GM12878 (cell line): ENCODE results near the gene RERE. TPM values are rescaled to one million over a fixed set of nuclear protein-coding genes. Genes with fewer than 3 reads are reported as not detected.

Experiments
- ATAC-seq: fragments of 200-7000 bp; cut with Tn5 transposase; 3 replicates; pipeline ENCODE4 v1.9.1; 2020; ENCODE audit warnings: mild to moderate bottlenecking, moderate library complexity
- BruUV-seq: library from RNA; stranded (reverse); fragments of 400-500 nt; replicated peaks from 2 replicates; lab custom pipeline; 2021; lab: Mats Ljungman, UMichigan
- CTCF ChIA-PET: fragments of 300-600 bp; sonication (Branson Sonifier 250); formaldehyde crosslinking; extraction: SDS; loops from one replicate; lab custom pipeline; 2021; ENCODE audit warnings: inconsistent platforms; lab: Yijun Ruan, JAX
- POLR2A ChIA-PET: fragments of 350-600 bp; formaldehyde crosslinking; extraction: SDS; loops from one replicate; lab custom pipeline; 2021; ENCODE audit warnings: inconsistent platforms; lab: Charles Lee
- RAD21 ChIA-PET: fragments of 300-600 bp; sonication (Branson Sonifier 250); formaldehyde crosslinking; loops from one replicate; lab custom pipeline; 2023; ENCODE audit warnings: antibody characterized with exemption; ENCODE audit not compliant: unreplicated experiment; lab: Charles Lee
- SMC1A ChIA-PET: fragments of 300-600 bp; sonication (Branson Sonifier 250); formaldehyde crosslinking; loops from one replicate; lab custom pipeline; 2023; ENCODE audit not compliant: unreplicated experiment, uncharacterized antibody; lab: Charles Lee
- DNase-seq: peaks from one replicate; pipeline ENCODE4 v3.0.0-alpha.2; 2011; ENCODE audit warnings: low read depth, low spot score
- FAIRE-seq: peaks from 3 replicates; lab custom pipeline; 2011; peaks lifted over from hg19 to GRCh38; lab: Jason Lieb, UNC
- H2AFZ ChIP-seq: 2 replicates; pipeline ENCODE4 v1.6.0; 2011; ENCODE audit warnings: low read depth, low read length, control low read depth; ENCODE audit not compliant: control insufficient read depth
- H3K27ac ChIP-seq: 2 replicates; pipeline ENCODE4 v1.5.1; 2011; ENCODE audit warnings: control low read depth; ENCODE audit not compliant: control insufficient read depth, insufficient read depth
- H3K27me3 ChIP-seq, 2 experiments: replicated peaks in 1 of 2; 2 replicates each; pipeline versions ENCODE4 v1.6.0 to v1.6.1; 2011; ENCODE audit warnings: low read length in 1 of 2; ENCODE audit not compliant: control insufficient read depth in 2 of 2, insufficient read depth in 2 of 2
- H3K36me3 ChIP-seq, 2 experiments: 2 replicates each; pipeline ENCODE4 v1.5.1; 2011; ENCODE audit warnings: low read length in 1 of 2; ENCODE audit not compliant: control insufficient read depth in 2 of 2, insufficient read depth in 2 of 2
- H3K4me1 ChIP-seq: 2 replicates; pipeline ENCODE4 v1.6.1; 2011; ENCODE audit warnings: mild to moderate bottlenecking, low read length, moderate library complexity, mixed read lengths; ENCODE audit not compliant: control insufficient read depth, insufficient read depth
- H3K4me2 ChIP-seq: 2 replicates; pipeline ENCODE4 v1.6.0; 2011; ENCODE audit warnings: control low read depth; ENCODE audit not compliant: control insufficient read depth, insufficient read depth
- H3K4me3 ChIP-seq: fragments of 200-600 bp; sonication (generic); 2 replicates; pipeline ENCODE4 v1.5.1; 2016
- H3K79me2 ChIP-seq: 2 replicates; pipeline ENCODE4 v1.6.0; 2011; ENCODE audit warnings: low read length; ENCODE audit not compliant: control insufficient read depth, insufficient read depth
- H3K9ac ChIP-seq: 2 replicates; pipeline ENCODE4 v1.8.0; 2011; ENCODE audit warnings: low read length, control low read depth, mixed read lengths; ENCODE audit not compliant: control insufficient read depth, insufficient read depth
- H3K9me3 ChIP-seq: replicated peaks from 3 replicates; pipeline ENCODE4 v1.5.1; 2011; ENCODE audit warnings: mild to moderate bottlenecking, low read length; ENCODE audit not compliant: control insufficient read depth, insufficient read depth
- H4K20me1 ChIP-seq: 2 replicates; pipeline ENCODE4 v1.6.0; 2011; ENCODE audit not compliant: control insufficient read depth, insufficient read depth
- CREB1 ChIP-seq: IDR thresholded peaks from 2 replicates; pipeline ENCODE4 v1.6.1; 2012; ENCODE audit warnings: low read depth, mild to moderate bottlenecking, inconsistent platforms
- HDAC2 ChIP-seq: fragments of 200-600 bp; sonication (generic); IDR thresholded peaks from 2 replicates; pipeline ENCODE4 v1.6.1; 2017
- SPI1 ChIP-seq: IDR thresholded peaks from 2 replicates; pipeline ENCODE4 v1.6.1; 2011; ENCODE audit warnings: low read depth, mild to moderate bottlenecking, low read length, moderate library complexity, borderline replicate concordance; ENCODE audit not compliant: insufficient read depth
- TCF7 ChIP-seq: IDR thresholded peaks from 2 replicates; pipeline ENCODE4 v1.6.1; 2014; ENCODE audit warnings: antibody characterized with exemption, borderline replicate concordance
- ZBTB11 ChIP-seq: fragments of 450-650 bp; formaldehyde crosslinking; IDR thresholded peaks from 2 replicates; pipeline ENCODE4 v1.5.0; 2022; ENCODE audit warnings: mild to moderate bottlenecking, missing genetic modification characterization
- ZBTB33 ChIP-seq: fragments of 450-650 bp; IDR thresholded peaks from 2 replicates; pipeline ENCODE4 v1.6.1; 2017; ENCODE audit warnings: mild to moderate bottlenecking
- ZNF217 ChIP-seq: fragments of 450-650 bp; IDR thresholded peaks from 2 replicates; pipeline ENCODE4 v1.6.1; 2017; ENCODE audit warnings: antibody characterized with exemption, mild to moderate bottlenecking
- ZNF384 ChIP-seq: IDR thresholded peaks from 2 replicates; pipeline ENCODE4 v1.6.1; 2012; ENCODE audit warnings: low read depth, mild to moderate bottlenecking, low read length, improper control_type of control experiment, borderline replicate concordance
- WGBS: methylation state at CpG from one replicate; pipeline ENCODE4 v1.1.6; 2016; ENCODE audit warnings: low lambda C conversion rate; ENCODE audit not compliant: insufficient replicate concordance, insufficient coverage; ENCODE audit errors: missing lambda C conversion rate; 5-methylcytosine and 5-hydroxymethylcytosine counted together
- in situ Hi-C: fragments of 300-500 bp; cut with MboI; formaldehyde crosslinking; loops from 9 replicates; pipeline ENCODE4 v1.14.3; 2018; ENCODE audit warnings: mixed read lengths
- intact Hi-C: fragments of 100-400 bp; cut with micrococcal nuclease; formaldehyde crosslinking; loops from one replicate; pipeline ENCODE4 v1.14.2; 2022; ENCODE audit not compliant: unreplicated experiment
- polyA plus RNA-seq, 11 experiments: library from polyadenylated mRNA; depleted of rRNA in 4 of 11; unstranded in 6 of 11; stranded (reverse) in 5 of 11; fragments of >200 nt; fragmentation: Nextera tagmentation in 4 of 11; fragmentation: Illumina TruSeq in 1 of 11; extraction: Ambion mirVana in 4 of 11; extraction: Trizol in 1 of 11; gene quantifications; 1 replicate in 1 of 11; 2 replicates in 10 of 11; pipeline versions ENCODE4 v1.2.1 to v1.2.3, GENCODE V29; 2011 to 2016; ENCODE audit warnings: inconsistent platforms in 2 of 11, missing spikeins in 2 of 11, low read depth in 1 of 11
- total RNA-seq, 4 experiments: library from RNA; depleted of rRNA in 3 of 4; stranded (reverse); fragments of >200 nt in 3 of 4; fragmentation: Illumina TruSeq in 1 of 4; extraction: Trizol in 1 of 4; gene quantifications; 2 replicates each; pipeline versions ENCODE4 v1.2.1 to v1.2.3, GENCODE V29; 2013 to 2021

RERE gene
- total and polyA plus RNA-seq, 10 of the 15 experiments (the other 5 are each of a cell fraction or from before 2014, with no cell fraction given) = 5.2 to 60.5 (median 20.2) TPM

DNA sequence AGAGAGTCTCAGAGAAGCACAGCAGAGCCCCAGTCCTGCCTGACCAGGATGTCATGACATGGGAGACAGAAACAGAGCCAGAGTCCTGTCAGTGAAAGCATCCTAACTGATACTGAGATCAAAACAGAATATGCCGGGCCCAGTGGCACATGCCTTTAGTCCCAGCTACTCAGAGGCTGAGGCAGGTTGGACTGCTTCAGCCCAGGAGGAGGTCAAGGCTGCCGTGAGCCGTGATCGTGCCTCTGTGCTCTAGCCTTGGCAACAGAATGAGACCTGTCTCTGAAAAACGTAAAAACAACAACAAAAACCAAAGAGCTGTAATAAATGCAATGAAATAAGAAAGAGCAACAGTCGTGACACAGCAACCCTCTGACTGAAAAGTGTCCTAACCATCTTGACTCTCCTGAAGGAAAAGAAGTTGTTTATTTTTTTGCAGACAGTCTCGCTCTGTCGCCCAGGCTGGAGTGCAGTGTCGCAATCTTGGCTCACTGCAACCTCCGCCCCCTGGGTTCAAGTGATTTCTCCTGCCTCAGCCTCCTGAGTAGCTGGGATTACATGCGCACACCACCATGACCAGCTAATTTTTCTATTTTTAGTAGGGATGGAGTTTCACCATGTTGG is 310.3 kb downstream of the RERE start (continued):
- TF ChIP-seq CREB1 = no peak

- Histone ChIP-seq H3K9me3 (no peaks in the 10 kb centered on the region), H3K27ac (no peak overlapping the region), H2AFZ (no peak overlapping the region), H3K79me2 (peaks cover 2% of the 10 kb centered on the region), H3K4me1 (peaks cover 15% of the 10 kb centered on the region), H3K4me2 (no peak overlapping the region), H3K36me3 (peaks cover 0 to 3% of the 10 kb centered on the region in 2 experiments; a peak in 1 of 4 replicates), H4K20me1 (no peaks in the 10 kb centered on the region), H3K27me3 (no peaks in the 10 kb centered on the region), H3K4me3 (no peak overlapping the region), H3K9ac (no peak overlapping the region)
- POLR2A ChIA-PET = interaction anchor here (0.6 kb wide), 1 partner anchor 312 kb away, joined by 3 read pairs; no protein-coding TSS in a partner anchor
- ATAC-seq (no peak), FAIRE-seq (no peak), DNase-seq (no peak)
- no peak for TF ChIP-seq ZNF217
- TF ChIP-seq ZBTB33 = no peak
- no peak for TF ChIP-seq HDAC2
- no peak for TF ChIP-seq SPI1
- TF ChIP-seq ZBTB11 = no peak
- TF ChIP-seq ZNF384 = no peak
- TF ChIP-seq TCF7 = no peak
- in situ Hi-C loops (no loop called here), intact Hi-C loops (no loop called here)
- SMC1A ChIA-PET = interaction anchor here (1.1 to 1.4 kb wide), 2 partner anchors 10 to 27 kb away, joined by 4 read pairs; no protein-coding TSS in a partner anchor
- CTCF ChIA-PET = interaction anchor here (1.4 kb wide), 1 partner anchor 14 kb away, joined by 3 read pairs; no protein-coding TSS in a partner anchor
- WGBS = 95% methylated on average over 1 of the region's 1 CpG
- RAD21 ChIA-PET = no interaction called here
- BruUV-seq = no TSS peak
Measured at GRCh38 chr1:8506456-8506855, 311.0 kb downstream of the RERE start.
